H9 (cell line): ENCODE results near the gene NDUFA3. TPM values are rescaled to one million over a fixed set of nuclear protein-coding genes. Genes with fewer than 3 reads are reported as not detected.
A peak's percentile ranks its signal among the peaks of the same experiment; 100 is the strongest.
"Not testable (repeated sequence)": the region's sequence is repeated elsewhere in the genome, so short reads cannot be mapped to it uniquely, and the experiment has no call there.

ENCODE experiments used
- DNase-seq: peaks from one replicate; pipeline ENCODE4 v3.0.0-alpha.2; 2017
- H2AFZ ChIP-seq: one replicate; pipeline ENCODE4 v1.6.1; 2013; ENCODE audit warnings: mild to moderate bottlenecking, low read length, control low read depth, moderate library complexity
- H2AK5ac ChIP-seq: 2 replicates; pipeline ENCODE4 v1.6.1; 2013; ENCODE audit warnings: low read length, control low read depth, mixed read lengths; ENCODE audit not compliant: insufficient read length
- H2BK120ac ChIP-seq: one replicate; pipeline ENCODE4 v1.6.1; 2013; ENCODE audit warnings: low read depth, mild to moderate bottlenecking, low read length, control low read depth, inconsistent platforms; ENCODE audit not compliant: poor library complexity, severe bottlenecking
- H2BK12ac ChIP-seq: 2 replicates; pipeline ENCODE4 v1.6.1; 2013; ENCODE audit warnings: low read length, control low read depth, mixed read lengths, low read depth; ENCODE audit not compliant: insufficient read length
- H2BK15ac ChIP-seq: 2 replicates; pipeline ENCODE4 v1.6.1; 2013; ENCODE audit warnings: low read depth, low read length, control low read depth
- H2BK20ac ChIP-seq: one replicate; pipeline ENCODE4 v1.6.1; 2013; ENCODE audit warnings: low read depth, mild to moderate bottlenecking, low read length, control low read depth, inconsistent platforms; ENCODE audit not compliant: poor library complexity, severe bottlenecking
- H2BK5ac ChIP-seq: 2 replicates; pipeline ENCODE4 v1.6.1; 2013; ENCODE audit warnings: low read length, control low read depth, mixed read lengths; ENCODE audit not compliant: insufficient read length
- H3K14ac ChIP-seq: 2 replicates; pipeline ENCODE4 v1.6.1; 2013; ENCODE audit warnings: low read length, control low read depth; ENCODE audit not compliant: insufficient read depth
- H3K18ac ChIP-seq: 2 replicates; pipeline ENCODE4 v1.6.1; 2013; ENCODE audit warnings: low read depth, mild to moderate bottlenecking, mixed read lengths, low read length, control low read depth; ENCODE audit not compliant: insufficient read length
- H3K23ac ChIP-seq: 2 replicates; pipeline ENCODE4 v1.6.1; 2013; ENCODE audit warnings: low read length, control low read depth, mixed read lengths, low read depth; ENCODE audit not compliant: insufficient read length
- H3K23me2 ChIP-seq: 2 replicates; pipeline ENCODE4 v1.6.1; 2013; ENCODE audit warnings: low read depth, mild to moderate bottlenecking, mixed read lengths, low read length, control low read depth; ENCODE audit not compliant: insufficient read length, poor library complexity, severe bottlenecking
- H3K27ac ChIP-seq: 2 replicates; pipeline ENCODE4 v1.5.1; 2013; ENCODE audit warnings: low read length, control low read depth, mixed read lengths, low read depth; ENCODE audit not compliant: insufficient read length
- H3K27me3 ChIP-seq: 2 replicates; pipeline ENCODE4 v1.6.1; 2013; ENCODE audit warnings: low read length, control low read depth, inconsistent platforms; ENCODE audit not compliant: insufficient read depth
- H3K4ac ChIP-seq: 2 replicates; pipeline ENCODE4 v1.6.1; 2013; ENCODE audit warnings: low read depth, mild to moderate bottlenecking, control low read depth, inconsistent platforms, low read length, moderate library complexity
- H3K4me1 ChIP-seq: 2 replicates; pipeline ENCODE4 v1.6.1; 2013; ENCODE audit warnings: low read length, control low read depth, inconsistent platforms; ENCODE audit not compliant: insufficient read depth
- H3K4me2 ChIP-seq: 2 replicates; pipeline ENCODE4 v1.6.1; 2013; ENCODE audit warnings: low read length, control low read depth, mixed read lengths; ENCODE audit not compliant: insufficient read length, insufficient read depth
- H3K56ac ChIP-seq: 2 replicates; pipeline ENCODE4 v1.6.1; 2013; ENCODE audit warnings: low read depth, mild to moderate bottlenecking, mixed read lengths, low read length, control low read depth; ENCODE audit not compliant: insufficient read length
- H3K79me1 ChIP-seq: 2 replicates; pipeline ENCODE4 v1.6.1; 2013; ENCODE audit warnings: low read depth, mild to moderate bottlenecking, moderate library complexity, low read length, control low read depth, inconsistent platforms; ENCODE audit not compliant: insufficient read depth, poor library complexity, severe bottlenecking
- H3K79me2 ChIP-seq: 2 replicates; pipeline ENCODE4 v1.6.1; 2013; ENCODE audit warnings: low read length, control low read depth, inconsistent platforms; ENCODE audit not compliant: insufficient read depth
- H3K9ac ChIP-seq: 2 replicates; pipeline ENCODE4 v1.6.1; 2013; ENCODE audit warnings: low read length, control low read depth, mixed read lengths; ENCODE audit not compliant: insufficient read length; ENCODE audit errors: extremely low read depth
- H3K9me3 ChIP-seq: one replicate; pipeline ENCODE4 v1.6.1; 2013; ENCODE audit warnings: low read depth, low read length, inconsistent platforms; ENCODE audit not compliant: control insufficient read depth
- H3T11ph ChIP-seq: one replicate; pipeline ENCODE4 v1.6.1; 2013; ENCODE audit warnings: mild to moderate bottlenecking, low read length, control low read depth, inconsistent platforms
- H4K20me1 ChIP-seq: one replicate; pipeline ENCODE4 v1.6.1; 2013; ENCODE audit not compliant: control insufficient read depth, insufficient read length, insufficient read depth
- H4K5ac ChIP-seq: 2 replicates; pipeline ENCODE4 v1.6.1; 2013; ENCODE audit warnings: low read depth, mild to moderate bottlenecking, mixed read lengths, low read length, control low read depth; ENCODE audit not compliant: insufficient read length
- H4K8ac ChIP-seq: replicated peaks from 2 replicates; pipeline ENCODE4 v1.6.1; 2013; ENCODE audit warnings: low read length, control low read depth, mixed read lengths, low read depth; ENCODE audit not compliant: insufficient read length
- H4K91ac ChIP-seq: 2 replicates; pipeline ENCODE4 v1.6.1; 2013; ENCODE audit warnings: low read depth, mild to moderate bottlenecking, moderate library complexity, mixed read lengths, low read length, control low read depth; ENCODE audit not compliant: insufficient read length
- H3K27ac Mint-ChIP-seq, 3 experiments: 2 replicates in 2 of 3; 3 replicates in 1 of 3; pipeline ENCODE4 v1.8.0; 2020 to 2021; ENCODE audit warnings: mixed read lengths in 3 of 3, mild to moderate bottlenecking in 1 of 3, moderate library complexity in 1 of 3
- H3K27me3 Mint-ChIP-seq: 2 replicates; pipeline ENCODE4 v1.8.0; 2021; ENCODE audit warnings: low read depth, mild to moderate bottlenecking, moderate library complexity, mixed read lengths
- H3K36me3 Mint-ChIP-seq, 3 experiments: 2 replicates in 2 of 3; 3 replicates in 1 of 3; pipeline ENCODE4 v1.8.0; 2020 to 2021; ENCODE audit warnings: low read depth in 3 of 3, mixed read lengths in 3 of 3; ENCODE audit not compliant: insufficient read depth in 1 of 3
- H3K4me1 Mint-ChIP-seq, 2 experiments: 2 replicates each; pipeline ENCODE4 v1.8.0; 2020; ENCODE audit warnings: mixed read lengths in 2 of 2
- H3K4me3 Mint-ChIP-seq, 2 experiments: 2 replicates in 1 of 2; 3 replicates in 1 of 2; pipeline ENCODE4 v1.8.0; 2020 to 2021; ENCODE audit warnings: mild to moderate bottlenecking in 2 of 2, mixed read lengths in 2 of 2, moderate library complexity in 1 of 2
- H3K9me3 Mint-ChIP-seq, 2 experiments: 2 replicates in 1 of 2; 3 replicates in 1 of 2; pipeline ENCODE4 v1.8.0; 2020; ENCODE audit warnings: mild to moderate bottlenecking in 2 of 2, mixed read lengths in 2 of 2, moderate library complexity in 1 of 2
- CTCF ChIP-seq: fragments of 200-600 bp; sonication (generic); conservative IDR thresholded peaks from 3 replicates; pipeline ENCODE4 v1.8.0; 2021; ENCODE audit warnings: antibody characterized with exemption, mild to moderate bottlenecking
- WGBS: extraction: QIAGEN DNeasy Blood & Tissue Kit; methylation state at CpG from one replicate; pipeline ENCODE4 v1.1.7; 2013; ENCODE audit warnings: missing lambda C conversion rate, low lambda C conversion rate, mixed read lengths; ENCODE audit not compliant: insufficient read length; ENCODE audit errors: extremely low coverage; 5-methylcytosine and 5-hydroxymethylcytosine counted together
- total RNA-seq: library from RNA; stranded (reverse); gene quantifications from 2 replicates; pipeline ENCODE4 v1.2.1, GENCODE V29; 2021

NDUFA3 gene
- total RNA-seq, 1 experiment from 2014 or later, result 174 TPM

- H3K27me3 ChIP-seq, H2BK20ac ChIP-seq, H3K4ac ChIP-seq, H2AK5ac ChIP-seq, H3K27ac Mint-ChIP-seq, H3K23ac ChIP-seq, H4K8ac ChIP-seq, H2BK5ac ChIP-seq, H2BK12ac ChIP-seq, H4K20me1 ChIP-seq, H3K4me1 ChIP-seq, H3K23me2 ChIP-seq, H2BK120ac ChIP-seq, H2BK15ac ChIP-seq, H3K9me3 ChIP-seq, H3K9ac ChIP-seq, H3K27ac ChIP-seq, H3K56ac ChIP-seq, H4K91ac ChIP-seq, H3K9me3 Mint-ChIP-seq, H3K36me3 Mint-ChIP-seq, H2AFZ ChIP-seq, H3K79me2 ChIP-seq, H3K79me1 ChIP-seq, H3T11ph ChIP-seq, H4K5ac ChIP-seq: not testable (repeated sequence)
- H3K14ac ChIP-seq, result peak overlapping the region; percentile 31; the same call in 1 of the 2 replicates
- TF ChIP-seq CTCF, result peak; percentile 15; the same call in 1 of the 3 replicates
- peak overlapping the region; percentile 57 for H3K4me2 ChIP-seq
- Mint-ChIP-seq H3K27me3 (peaks cover 38% of the 10 kb centered on the region), H3K4me3 (peak overlapping the region; percentile 52 to 85), H3K4me1 (peaks cover 6 to 22% of the 10 kb centered on the region in 2 experiments)
- H3K18ac ChIP-seq, result peak overlapping the region; percentile 33
- peak; percentile 65 for DNase-seq
- no CpG with 5 or more reads among the region's 46 CpGs for WGBS
Observed at GRCh38 chr19:54095859-54096616, 6.6 kb upstream of the NDUFA3 start.
